Skin epidermis (tissue), 12 donors: Measurements from ENCODE around the gene YTHDC2.
"Not testable (repeated sequence)": the region's sequence is repeated elsewhere in the genome, so short reads cannot be mapped to it uniquely, and the experiment has no call there.

Experiments
- H3K27ac ChIP-seq, 21 experiments: fragments of 200-600 bp; sonication (generic) in 11 of 21; one replicate each; pipeline ENCODE4 v1.5.0; 2020; ENCODE audit warnings: mild to moderate bottlenecking in 3 of 21, inconsistent platforms in 2 of 21, moderate library complexity in 2 of 21
- H3K4me3 ChIP-seq, 7 experiments: fragments of 200-600 bp; sonication (generic) in 2 of 7; one replicate each; pipeline ENCODE4 v1.5.0; 2020; ENCODE audit warnings: inconsistent platforms in 2 of 7, mild to moderate bottlenecking in 2 of 7, moderate library complexity in 1 of 7

Gene YTHDC2

DNA sequence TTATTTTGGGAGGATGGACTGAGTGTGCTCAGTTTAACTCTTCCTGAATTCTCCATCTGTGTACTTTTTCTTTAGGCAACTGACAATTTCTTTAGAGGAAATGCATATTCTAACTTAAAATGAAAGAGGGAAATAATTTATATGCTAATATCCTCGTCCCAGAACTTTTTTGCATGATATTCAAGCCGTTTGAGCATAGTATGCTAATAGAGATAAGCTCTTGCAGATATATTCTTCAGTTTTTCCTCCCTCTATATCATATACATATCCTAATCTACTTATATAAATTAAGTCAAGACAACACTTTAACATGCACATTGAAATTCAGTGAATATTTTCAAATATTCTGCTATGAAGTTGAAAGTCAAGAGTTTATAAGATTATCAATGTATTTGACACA is 84.7 kb downstream of the YTHDC2 start:
- H3K4me3 ChIP-seq = no peak overlapping the region
- no peak overlapping the region for H3K27ac ChIP-seq

GRCh38 chr5:113598926-113599325 is 85.4 kb downstream of the YTHDC2 start:
- no peak overlapping the region for H3K27ac ChIP-seq

DNA sequence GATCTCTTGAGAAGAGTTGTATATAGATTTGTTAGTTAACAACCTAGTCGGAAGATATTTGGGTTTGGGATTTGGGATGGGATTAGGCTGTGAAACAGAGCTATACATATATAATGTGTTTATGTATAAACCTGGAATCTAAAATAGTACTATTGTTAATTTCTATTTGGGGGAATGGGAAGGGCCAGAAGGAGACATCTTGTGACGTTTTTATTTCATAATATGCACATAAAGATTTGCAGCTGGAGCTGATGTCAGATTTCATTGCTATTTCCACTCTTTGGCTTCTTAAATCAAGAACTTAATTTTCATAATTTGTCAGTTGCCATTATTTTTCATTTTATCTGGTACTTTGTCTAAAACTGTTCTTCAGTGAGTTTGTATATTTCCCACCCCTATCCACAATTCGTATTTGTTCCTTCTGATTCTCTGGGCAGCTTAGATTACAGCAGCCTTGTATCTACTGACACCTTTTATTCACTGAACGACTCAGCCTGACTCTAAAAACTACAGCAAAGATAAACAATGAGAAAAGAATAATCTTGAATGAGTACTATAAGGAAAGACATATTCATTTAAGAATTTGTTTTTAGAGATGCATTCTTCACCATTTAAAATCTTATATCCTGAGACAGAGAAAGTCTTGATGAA is 86.9 kb downstream of the YTHDC2 start:
- Histone ChIP-seq H3K27ac (no peak overlapping the region), H3K4me3 (no peak overlapping the region)

More at GRCh38 chr5:113598926-113599325, 85.4 kb downstream of the YTHDC2 start:
- no peak overlapping the region for H3K4me3 ChIP-seq

DNA sequence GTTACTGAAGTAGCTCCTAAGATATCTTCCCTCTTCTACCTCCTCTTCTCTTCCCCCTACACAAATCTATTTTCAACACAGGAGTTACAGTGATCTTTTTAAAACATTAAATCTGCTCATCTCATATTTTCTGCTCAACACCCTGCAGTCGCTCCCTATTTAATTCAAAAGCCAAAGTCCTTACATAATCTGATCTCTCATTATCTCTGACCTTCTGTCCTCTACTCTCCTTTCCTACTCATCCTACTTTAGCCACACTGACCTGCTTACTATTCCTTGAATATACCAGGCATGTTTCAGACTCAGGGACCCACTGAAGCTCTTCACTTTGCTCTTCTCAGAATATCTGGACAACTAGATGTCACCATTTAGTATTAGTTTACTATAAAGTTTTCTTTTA is 87.9 kb downstream of the YTHDC2 start:
- Histone ChIP-seq H3K4me3 (no peak overlapping the region), H3K27ac (no peak overlapping the region)

DNA sequence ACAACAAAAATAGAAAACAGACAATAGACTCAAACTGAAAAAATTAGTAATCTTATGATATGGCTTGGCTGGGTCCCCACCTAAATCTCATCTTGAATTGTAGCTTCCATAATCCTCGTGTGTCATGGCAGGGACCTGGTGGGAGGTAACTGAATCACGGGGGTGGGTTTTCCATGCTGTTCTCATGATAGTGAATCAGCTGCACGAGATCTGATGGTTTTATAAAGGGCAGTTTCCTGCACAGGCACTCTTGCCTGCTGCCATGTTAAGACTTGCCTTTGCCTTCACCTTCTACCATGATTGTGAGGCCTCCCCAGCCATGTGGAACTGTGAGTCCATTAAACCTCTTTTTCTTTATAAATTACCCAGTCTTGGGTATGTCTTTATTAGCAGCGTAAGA is 89.8 kb downstream of the YTHDC2 start:
- not testable (repeated sequence) for H3K4me3 ChIP-seq, H3K27ac ChIP-seq

DNA sequence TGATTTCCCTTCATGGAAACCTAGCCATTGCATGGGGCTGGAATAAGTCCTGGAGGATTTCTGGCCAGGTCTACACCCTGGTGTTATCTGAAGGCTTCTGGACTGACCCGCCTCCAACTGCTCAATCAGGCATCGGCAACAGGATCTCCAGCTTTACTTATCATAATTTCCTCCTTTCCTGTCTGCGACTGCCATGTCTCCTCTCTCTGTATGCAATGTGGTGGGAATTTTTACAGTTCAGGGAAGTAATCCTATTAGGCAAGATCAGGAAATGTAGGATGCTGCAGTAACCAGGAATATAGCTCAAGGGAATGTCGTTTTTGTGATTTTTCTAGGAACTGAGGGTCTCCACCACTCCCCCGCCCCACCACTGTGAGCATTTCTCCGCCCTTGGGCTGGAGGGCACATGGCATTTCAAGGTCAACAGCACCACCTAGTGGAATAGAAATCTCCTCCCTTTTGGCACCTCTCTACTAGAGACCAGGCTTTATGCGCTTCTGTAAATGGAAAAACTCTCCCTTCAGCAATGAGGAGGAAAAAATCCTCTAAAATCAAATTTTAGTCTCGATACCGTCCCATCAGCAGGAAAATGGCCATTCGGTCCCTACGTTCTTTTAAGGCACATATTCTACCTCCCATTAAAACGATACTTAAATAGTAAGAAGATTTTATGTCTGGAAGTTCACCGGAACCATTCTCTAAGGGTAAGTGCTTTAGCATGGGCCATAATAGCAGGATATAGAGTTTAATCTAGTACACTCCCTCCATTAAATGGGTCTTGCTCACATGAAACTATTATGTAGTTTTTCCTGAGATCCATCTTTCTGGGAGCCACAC is 93.0 kb downstream of the YTHDC2 start:
- Histone ChIP-seq H3K4me3 (no peak overlapping the region), H3K27ac (no peak overlapping the region)

DNA sequence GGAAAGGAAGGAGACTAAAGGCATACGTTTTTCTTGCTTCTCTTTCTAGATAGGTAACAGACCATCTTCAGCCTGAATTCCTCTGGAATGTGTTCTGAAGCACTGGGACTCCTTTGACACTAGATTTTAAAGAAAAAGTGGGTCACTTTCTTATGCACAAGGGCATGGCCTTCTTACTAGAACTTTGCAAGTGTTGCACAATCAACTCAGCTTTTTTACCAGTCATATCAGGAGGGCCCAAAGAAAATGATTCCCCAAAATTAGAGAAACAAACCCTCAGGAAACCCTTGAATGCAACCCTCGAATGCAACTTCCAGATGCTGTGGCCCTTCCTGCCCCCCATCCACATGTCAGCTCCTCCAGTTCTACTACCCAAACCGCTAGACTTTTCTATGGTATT is 93.9 kb downstream of the YTHDC2 start:
- Histone ChIP-seq H3K4me3 (no peak overlapping the region), H3K27ac (no peak overlapping the region)

GRCh38 chr5:113608113-113608596 is 94.7 kb downstream of the YTHDC2 start:
- Histone ChIP-seq H3K4me3 (no peak overlapping the region), H3K27ac (no peak overlapping the region)

- no peak overlapping the region for H3K27ac ChIP-seq
- H3K4me3 ChIP-seq = no peak overlapping the region
These were observed 98.6 kb downstream of the YTHDC2 start for GRCh38 chr5:113612060-113612496.

- no peak overlapping the region for H3K4me3 ChIP-seq
- H3K27ac ChIP-seq = no peak overlapping the region
These were observed 100.7 kb downstream of the YTHDC2 start for GRCh38 chr5:113614191-113614590.

GRCh38 chr5:113615708-113616107 is 102.2 kb downstream of the YTHDC2 start:
- no peak overlapping the region for H3K27ac ChIP-seq
- no peak overlapping the region for H3K4me3 ChIP-seq

DNA sequence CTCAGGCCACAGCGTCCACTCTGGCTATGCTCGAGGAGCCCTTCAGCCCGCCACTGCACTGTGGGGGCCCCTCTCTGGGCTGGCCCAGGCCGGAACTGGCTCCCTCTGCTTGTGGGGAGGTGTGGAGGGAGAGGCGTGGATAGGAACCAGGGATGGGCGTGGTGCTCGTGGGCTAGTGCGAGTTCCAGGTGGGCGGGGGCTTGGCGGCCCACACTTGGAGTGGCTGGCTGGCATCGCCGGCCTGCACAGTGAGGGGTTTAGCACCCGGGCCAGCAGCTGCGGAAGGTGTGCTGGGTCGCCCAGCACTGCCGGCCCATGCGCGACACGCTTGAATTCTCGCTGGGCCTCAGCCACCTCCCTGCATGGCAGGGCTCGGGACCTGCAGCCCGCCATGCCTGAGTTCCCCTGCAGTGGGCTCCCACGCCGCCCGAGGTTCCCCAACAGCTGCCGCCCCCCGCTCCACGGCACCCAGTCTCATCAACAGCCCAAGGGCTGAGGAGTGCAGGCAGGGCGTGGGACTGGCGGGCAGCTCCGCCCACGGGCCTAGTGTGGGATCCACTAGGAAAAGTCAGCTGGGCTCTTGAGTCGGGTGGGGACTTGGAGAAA is 103.8 kb downstream of the YTHDC2 start:
- Histone ChIP-seq H3K4me3 (no peak overlapping the region), H3K27ac (no peak overlapping the region)

DNA sequence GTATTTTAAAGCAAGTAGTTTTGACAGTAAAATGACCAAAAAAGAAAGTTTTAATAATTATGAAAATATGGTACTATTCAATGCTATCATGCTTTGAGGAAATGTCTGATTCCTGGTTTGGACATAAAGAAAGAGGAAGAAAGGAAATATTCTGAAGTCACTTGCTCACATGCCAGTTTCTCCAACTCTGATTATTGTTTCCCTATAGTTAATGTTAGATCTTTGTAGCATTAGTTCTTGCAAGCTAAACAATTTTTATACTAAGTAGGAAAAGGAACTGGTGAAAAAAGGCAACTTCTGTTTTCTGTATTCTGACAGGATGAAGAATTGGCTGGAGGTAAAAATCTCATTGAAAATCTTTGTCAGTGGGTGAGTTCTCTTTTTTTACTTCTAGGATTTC is 119.5 kb downstream of the YTHDC2 start:
- Histone ChIP-seq H3K4me3 (no peak overlapping the region), H3K27ac (no peak overlapping the region)

GRCh38 chr5:113634957-113635356 is 121.5 kb downstream of the YTHDC2 start:
- H3K27ac ChIP-seq = no peak overlapping the region
- no peak overlapping the region for H3K4me3 ChIP-seq

GRCh38 chr5:113641715-113642114 is 128.2 kb downstream of the YTHDC2 start:
- no peak overlapping the region for H3K27ac ChIP-seq

More at GRCh38 chr5:113641715-113642114, 128.2 kb downstream of the YTHDC2 start:
- H3K4me3 ChIP-seq = no peak overlapping the region
